Activated CD8-positive, alpha-beta memory T cell treated with anti-CD3 and anti-CD28 coated beads, Interleukin-2, amount 10 ng/mL, durations not matched to agents 7 days and 5 days (primary cell): ENCODE results near the gene PITPNB. TPM values are rescaled to one million over a fixed set of nuclear protein-coding genes. Genes with fewer than 3 reads are reported as not detected.

ENCODE experiments used
- ATAC-seq: fragments of 150-1000 bp; cut with Tn5 transposase; one replicate; pipeline ENCODE4 v1.10.0; 2021; ENCODE audit warnings: moderate library complexity
- CTCF ChIA-PET: fragments of 350-600 bp; sonication (Branson Sonifier 250); formaldehyde crosslinking; loops from one replicate; lab custom pipeline; 2021; ENCODE audit warnings: antibody characterized with exemption; lab: Charles Lee
- DNase-seq: peaks from one replicate; pipeline ENCODE4 v3.0.0-alpha.2; 2020
- H3K27ac Mint-ChIP-seq: one replicate; pipeline ENCODE4 v1.8.0; 2021; ENCODE audit warnings: mild to moderate bottlenecking, mixed read lengths
- H3K27me3 Mint-ChIP-seq: one replicate; pipeline ENCODE4 v1.8.0; 2021; ENCODE audit warnings: mixed read lengths
- H3K36me3 Mint-ChIP-seq: one replicate; pipeline ENCODE4 v1.8.0; 2021; ENCODE audit warnings: mild to moderate bottlenecking, mixed read lengths
- H3K4me1 Mint-ChIP-seq: one replicate; pipeline ENCODE4 v1.8.0; 2021; ENCODE audit warnings: mixed read lengths
- H3K4me3 Mint-ChIP-seq: one replicate; pipeline ENCODE4 v1.8.0; 2021; ENCODE audit warnings: mild to moderate bottlenecking, moderate library complexity, mixed read lengths
- H3K9me3 Mint-ChIP-seq: one replicate; pipeline ENCODE4 v1.8.0; 2022; ENCODE audit warnings: low read depth, mixed read lengths
- total RNA-seq, 2 experiments: library from RNA; stranded (reverse); gene quantifications; one replicate each; pipeline ENCODE4 v1.2.3, GENCODE V29; 2021

Gene PITPNB
- total RNA-seq, 2 experiments from 2014 or later = 83.4 to 107 TPM

DNA sequence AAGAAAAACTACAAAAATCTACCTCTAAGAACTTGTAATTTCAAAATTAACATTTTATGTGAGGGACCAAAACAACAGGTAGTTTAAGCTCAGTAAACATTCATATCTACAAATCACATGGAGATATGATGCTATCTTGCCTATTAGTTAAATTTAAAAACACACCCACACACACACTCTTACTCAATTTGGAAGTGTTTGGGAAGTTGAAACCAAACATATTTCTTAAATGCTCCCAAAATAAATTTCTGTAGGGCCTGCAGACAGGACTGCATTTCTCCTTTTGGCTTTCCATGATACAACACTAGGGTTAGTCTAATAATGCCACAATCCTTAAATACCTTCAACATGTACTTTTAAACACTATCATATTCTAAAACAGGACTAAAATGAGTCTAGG is 7.0 kb downstream of the PITPNB start:
- no peak overlapping the region for H3K4me3 Mint-ChIP-seq
- CTCF ChIA-PET = interaction anchor here (0.9 to 1.2 kb wide), 2 partner anchors 26 to 31 kb away, joined by 3 to 4 read pairs; no protein-coding TSS in a partner anchor
- no peaks in the 10 kb centered on the region for H3K9me3 Mint-ChIP-seq
- H3K36me3 Mint-ChIP-seq = peaks cover 48% of the 10 kb centered on the region
- DNase-seq = no peak
- no peak overlapping the region for H3K27ac Mint-ChIP-seq
- ATAC-seq = no peak
- H3K4me1 Mint-ChIP-seq = peaks cover 62% of the 10 kb centered on the region
- H3K27me3 Mint-ChIP-seq = no peaks in the 10 kb centered on the region

DNA sequence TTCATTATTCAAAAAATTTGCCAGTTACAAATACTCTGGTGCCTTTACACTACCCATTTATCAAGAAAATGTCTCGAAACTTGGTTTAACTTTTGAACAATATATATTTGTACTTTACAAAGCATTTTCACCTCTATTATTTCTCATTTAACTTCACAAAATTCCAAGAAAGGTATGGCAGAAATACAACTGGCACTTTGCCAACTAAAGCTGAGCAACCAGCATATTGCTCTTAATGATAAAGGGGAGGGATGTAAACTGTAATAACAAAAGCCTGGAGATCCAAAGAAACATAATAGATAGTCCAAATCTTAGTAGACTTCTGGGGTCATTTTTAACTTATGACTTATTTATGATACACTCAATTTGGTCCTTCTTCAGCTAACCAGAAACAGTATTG is 7.7 kb downstream of the PITPNB start:
- Mint-ChIP-seq H3K4me3 (no peak overlapping the region), H3K9me3 (no peaks in the 10 kb centered on the region), H3K27ac (no peak overlapping the region), H3K4me1 (peaks cover 64% of the 10 kb centered on the region), H3K27me3 (no peaks in the 10 kb centered on the region), H3K36me3 (peaks cover 48% of the 10 kb centered on the region)
- no peak for ATAC-seq
- DNase-seq = no peak
- CTCF ChIA-PET = interaction anchor here (0.9 to 1.0 kb wide), 2 partner anchors 12 to 30 kb away, joined by 3 read pairs; no protein-coding TSS in a partner anchor

DNA sequence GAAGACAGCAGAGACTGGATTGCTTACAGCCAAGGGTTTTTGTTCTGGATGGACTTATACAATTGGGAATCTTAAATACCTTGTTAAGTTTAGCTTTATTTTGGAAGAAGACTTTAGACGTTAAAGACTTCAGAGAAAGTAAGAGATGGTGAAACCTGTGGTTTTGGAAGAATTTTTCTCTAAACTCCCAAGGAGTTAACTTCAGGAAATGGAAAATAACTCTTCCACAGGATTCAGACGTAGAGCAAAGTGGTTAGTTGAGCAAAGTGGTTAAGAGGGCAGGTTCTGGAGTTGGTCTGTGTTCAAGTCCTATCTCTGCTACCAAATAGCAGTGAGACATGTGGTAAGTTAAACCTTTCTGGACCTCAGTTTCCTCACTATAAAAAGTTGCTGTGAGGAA is 12.8 kb downstream of the PITPNB start:
- CTCF ChIA-PET = no interaction called here
- no peak overlapping the region for H3K27ac Mint-ChIP-seq
- H3K9me3 Mint-ChIP-seq = no peaks in the 10 kb centered on the region
- peaks cover 42% of the 10 kb centered on the region for H3K4me1 Mint-ChIP-seq
- H3K36me3 Mint-ChIP-seq = peaks cover 56% of the 10 kb centered on the region
- DNase-seq = no peak
- H3K4me3 Mint-ChIP-seq = no peak overlapping the region
- ATAC-seq = no peak
- no peaks in the 10 kb centered on the region for H3K27me3 Mint-ChIP-seq

DNA sequence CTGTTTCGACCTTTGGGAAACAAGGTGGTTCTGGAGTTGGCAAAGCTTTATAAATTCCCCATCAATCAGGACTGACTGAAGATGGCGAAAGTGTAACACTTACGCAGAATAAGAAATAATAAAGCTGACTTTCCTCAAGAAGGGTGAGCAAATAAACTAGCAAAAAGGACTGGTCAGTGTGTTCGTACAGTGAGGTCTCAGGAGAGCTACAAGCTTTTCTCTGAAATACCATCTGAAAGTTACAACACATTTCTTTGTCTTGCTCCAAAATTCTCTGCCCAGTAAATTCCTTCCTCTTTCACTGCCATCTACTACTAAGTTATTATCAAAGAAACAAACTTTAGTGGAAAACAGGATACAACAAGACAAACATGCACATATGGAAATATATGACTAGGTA is 13.4 kb downstream of the PITPNB start:
- H3K36me3 Mint-ChIP-seq = peaks cover 56% of the 10 kb centered on the region
- no peaks in the 10 kb centered on the region for H3K9me3 Mint-ChIP-seq
- H3K27ac Mint-ChIP-seq = no peak overlapping the region
- ATAC-seq (no peak), DNase-seq (no peak)
- no peaks in the 10 kb centered on the region for H3K27me3 Mint-ChIP-seq
- no peak overlapping the region for H3K4me3 Mint-ChIP-seq
- CTCF ChIA-PET = no interaction called here
- peaks cover 45% of the 10 kb centered on the region for H3K4me1 Mint-ChIP-seq

DNA sequence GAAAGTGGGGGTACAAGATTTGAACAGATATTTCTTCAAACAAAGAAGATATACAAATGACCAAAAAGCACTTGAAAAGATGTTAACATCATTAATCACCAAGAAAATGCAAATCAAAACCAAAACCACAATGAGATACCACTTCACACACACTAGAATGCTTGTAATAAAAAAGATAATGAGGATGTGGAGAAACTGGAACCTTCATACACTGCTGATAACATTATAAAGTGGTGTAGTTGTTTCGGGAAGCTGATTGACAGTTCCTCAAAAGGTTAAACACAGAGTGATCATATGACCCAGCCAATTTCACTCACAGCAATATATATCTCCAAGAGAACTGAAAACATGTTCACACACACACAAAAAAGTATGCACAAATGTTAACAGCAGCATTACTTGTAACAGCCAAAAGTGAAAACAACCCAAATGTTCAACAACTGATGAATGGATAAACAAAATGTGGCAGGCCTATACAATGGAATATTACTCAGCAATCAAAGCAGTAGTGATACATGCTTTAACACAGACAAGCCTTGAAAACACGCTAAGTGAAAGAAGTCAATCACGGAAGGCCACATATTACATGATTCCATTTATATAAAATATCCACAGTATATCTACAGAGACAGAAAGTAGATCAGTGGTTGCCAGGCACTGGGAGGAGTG is 15.1 kb downstream of the PITPNB start:
- Mint-ChIP-seq H3K27me3 (no peaks in the 10 kb centered on the region), H3K9me3 (no peaks in the 10 kb centered on the region), H3K36me3 (peaks cover 48% of the 10 kb centered on the region), H3K4me3 (peak overlapping the region; percentile 6), H3K4me1 (peaks cover 45% of the 10 kb centered on the region), H3K27ac (peak overlapping the region; percentile 54)
- peak; percentile 67 for ATAC-seq
- CTCF ChIA-PET = interaction anchor here (0.9 kb wide), 1 partner anchor 9 kb away, joined by 3 read pairs; no protein-coding TSS in a partner anchor
- no peak for DNase-seq

DNA sequence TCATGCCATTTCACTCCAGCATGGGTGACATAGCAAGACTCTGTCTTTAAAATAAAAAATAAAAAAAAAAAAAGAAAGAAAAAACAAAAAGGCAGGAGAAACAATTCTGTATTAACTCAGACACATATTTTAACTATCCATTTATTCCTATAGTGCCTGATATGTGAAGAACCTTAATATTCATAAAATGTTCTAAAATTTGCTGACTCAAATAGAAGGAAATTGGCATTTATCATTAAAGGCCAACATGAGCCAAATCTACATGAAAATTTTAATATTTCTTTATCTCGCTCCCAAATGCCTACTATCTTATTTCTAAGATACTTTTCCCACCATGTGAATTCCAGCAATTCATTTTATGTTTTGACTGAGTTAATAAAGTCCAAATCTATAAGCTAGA is 18.9 kb downstream of the PITPNB start:
- peaks cover 39% of the 10 kb centered on the region for H3K4me1 Mint-ChIP-seq

DNA sequence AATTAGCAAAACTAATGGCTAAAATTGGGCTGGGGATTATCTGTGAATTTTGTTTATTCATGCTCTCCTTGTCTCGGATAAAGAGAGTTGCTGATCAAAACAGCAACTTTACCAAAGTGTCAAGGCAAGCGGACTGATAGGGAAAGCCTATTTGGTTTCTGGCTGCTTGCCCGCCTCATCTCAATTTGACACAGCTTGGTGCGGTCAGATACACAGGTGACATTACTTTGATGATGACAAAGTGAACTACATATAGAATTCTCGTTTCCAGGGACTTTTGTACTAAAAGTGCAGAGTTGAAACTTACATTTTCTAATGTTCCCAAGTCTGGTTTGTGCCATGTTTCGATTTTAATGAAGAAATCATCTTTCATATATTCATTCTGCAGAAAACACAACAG is 22.8 kb downstream of the PITPNB start:
- peaks cover 28% of the 10 kb centered on the region for H3K4me1 Mint-ChIP-seq
- no peaks in the 10 kb centered on the region for H3K27me3 Mint-ChIP-seq
- peak overlapping the region; percentile 65 for H3K27ac Mint-ChIP-seq
- peak; percentile 55 for DNase-seq
- H3K9me3 Mint-ChIP-seq = no peaks in the 10 kb centered on the region
- peak; percentile 57 for ATAC-seq
- CTCF ChIA-PET = interaction anchor here (1.3 to 3.4 kb wide), 2 partner anchors 10 to 12 kb away, joined by 3 to 13 read pairs; no protein-coding TSS in a partner anchor
- H3K36me3 Mint-ChIP-seq = peaks cover 58% of the 10 kb centered on the region
- no peak overlapping the region for H3K4me3 Mint-ChIP-seq

More for the DNA sequence above, 18.9 kb downstream of the PITPNB start:
- CTCF ChIA-PET = interaction anchor here (1.2 to 1.6 kb wide), 2 partner anchors 11 to 13 kb away, joined by 3 to 5 read pairs; no protein-coding TSS in a partner anchor
- H3K27ac Mint-ChIP-seq = no peak overlapping the region
- no peaks in the 10 kb centered on the region for H3K9me3 Mint-ChIP-seq
- ATAC-seq (no peak), DNase-seq (no peak)
- H3K27me3 Mint-ChIP-seq = no peaks in the 10 kb centered on the region
- H3K36me3 Mint-ChIP-seq = peaks cover 45% of the 10 kb centered on the region
- H3K4me3 Mint-ChIP-seq = no peak overlapping the region

DNA sequence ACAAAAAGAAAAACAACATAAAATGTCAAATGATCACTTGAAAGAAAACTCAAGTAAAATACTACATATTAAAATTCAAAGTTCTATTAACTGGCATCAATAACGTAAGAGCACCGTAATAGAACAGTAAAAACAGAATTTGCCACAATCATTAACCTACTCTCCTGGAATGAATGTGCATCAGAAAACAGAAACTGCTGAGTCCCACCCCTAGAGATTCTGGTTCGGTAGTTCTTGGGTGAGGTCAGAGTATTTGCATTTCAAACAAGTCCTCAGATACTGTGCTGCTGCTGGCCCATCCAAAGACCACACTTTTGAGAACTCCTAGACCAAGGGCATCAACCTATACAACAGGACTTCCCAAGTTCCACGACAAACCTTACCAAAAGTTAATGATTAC is 23.5 kb downstream of the PITPNB start:
- ATAC-seq (peak; percentile 23), DNase-seq (no peak)
- Mint-ChIP-seq H3K9me3 (no peaks in the 10 kb centered on the region), H3K36me3 (peaks cover 57% of the 10 kb centered on the region), H3K27ac (peak overlapping the region; percentile 62), H3K27me3 (no peaks in the 10 kb centered on the region), H3K4me1 (peaks cover 22% of the 10 kb centered on the region), H3K4me3 (no peak overlapping the region)
- CTCF ChIA-PET = interaction anchor here (1.0 to 3.4 kb wide), 3 partner anchors 8 to 12 kb away, joined by 3 to 13 read pairs (median 3); no protein-coding TSS in a partner anchor

DNA sequence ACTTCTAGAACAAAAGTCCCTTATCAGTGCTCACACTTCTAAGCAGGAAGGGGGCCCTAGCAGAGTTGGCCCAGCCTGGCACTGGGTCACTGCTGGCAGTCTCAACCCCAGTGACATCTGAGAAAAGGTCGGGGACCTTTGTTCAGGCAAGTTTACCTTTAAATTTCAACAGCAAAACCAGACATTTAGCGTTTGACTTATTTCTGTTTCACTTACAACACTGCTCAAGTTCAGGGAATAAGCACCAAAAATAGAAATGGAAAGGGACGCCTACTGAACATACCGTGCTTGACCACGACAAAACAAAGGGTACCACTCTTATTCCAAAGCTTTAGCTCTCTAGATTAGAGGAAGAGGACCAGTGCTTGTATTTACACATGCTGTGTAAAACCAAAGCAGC is 26.2 kb downstream of the PITPNB start:
- CTCF ChIA-PET = no interaction called here
- DNase-seq (no peak), ATAC-seq (no peak)
- Mint-ChIP-seq H3K4me3 (no peak overlapping the region), H3K36me3 (peaks cover 53% of the 10 kb centered on the region), H3K27ac (no peak overlapping the region), H3K9me3 (no peaks in the 10 kb centered on the region), H3K27me3 (no peaks in the 10 kb centered on the region), H3K4me1 (peaks cover 22% of the 10 kb centered on the region)

DNA sequence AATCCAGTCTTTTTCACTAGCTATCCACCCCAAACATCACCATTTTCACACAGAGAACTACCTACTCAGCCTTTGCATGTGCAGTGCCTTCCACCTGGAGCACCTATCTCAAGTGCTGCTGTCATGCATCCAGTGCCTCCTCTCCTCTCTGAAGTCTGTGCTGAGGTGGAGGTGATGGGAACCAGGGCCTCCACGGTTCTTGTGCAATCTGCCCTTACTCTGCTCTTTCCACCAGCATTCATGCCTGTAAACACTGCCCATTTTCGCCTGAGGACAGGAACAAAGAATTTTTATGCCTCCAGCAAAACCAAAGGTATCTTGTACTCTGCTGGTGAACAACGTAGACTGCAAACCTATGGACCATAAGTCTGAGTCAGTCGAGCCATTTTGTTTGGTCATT is 27.0 kb downstream of the PITPNB start:
- CTCF ChIA-PET = interaction anchor here (1.4 kb wide), 1 partner anchor 117 kb away, joined by 4 read pairs; no protein-coding TSS in a partner anchor
- no peak for DNase-seq
- H3K36me3 Mint-ChIP-seq = peaks cover 50% of the 10 kb centered on the region
- no peaks in the 10 kb centered on the region for H3K27me3 Mint-ChIP-seq
- no peak overlapping the region for H3K27ac Mint-ChIP-seq
- peaks cover 19% of the 10 kb centered on the region for H3K4me1 Mint-ChIP-seq
- H3K4me3 Mint-ChIP-seq = no peak overlapping the region
- no peaks in the 10 kb centered on the region for H3K9me3 Mint-ChIP-seq
- no peak for ATAC-seq

DNA sequence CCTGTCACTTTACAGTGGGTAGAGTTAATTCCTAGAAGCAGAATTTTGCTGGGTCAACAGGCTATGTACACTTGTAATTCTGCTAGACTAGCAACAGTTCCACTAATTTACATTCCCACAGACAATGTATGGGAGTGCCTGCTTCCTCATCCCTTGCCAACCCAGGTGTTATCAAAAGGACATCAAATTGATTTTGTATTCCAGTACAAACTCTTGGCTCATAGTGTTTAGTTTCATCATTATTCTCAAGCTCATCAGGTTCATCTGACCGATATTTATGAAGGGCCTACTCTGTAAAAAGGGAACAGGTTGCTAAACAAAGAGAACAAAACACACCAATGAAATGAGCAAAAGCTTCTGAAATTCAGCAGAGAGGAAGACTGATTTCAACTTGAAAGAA is 30.7 kb downstream of the PITPNB start:
- no peak for DNase-seq
- H3K4me1 Mint-ChIP-seq = peaks cover 7% of the 10 kb centered on the region
- no peak overlapping the region for H3K4me3 Mint-ChIP-seq
- ATAC-seq = no peak
- H3K27me3 Mint-ChIP-seq = no peaks in the 10 kb centered on the region
- no peaks in the 10 kb centered on the region for H3K9me3 Mint-ChIP-seq
- H3K36me3 Mint-ChIP-seq = peaks cover 42% of the 10 kb centered on the region
- CTCF ChIA-PET = interaction anchor here (0.7 kb wide), 1 partner anchor 8 kb away, joined by 3 read pairs; no protein-coding TSS in a partner anchor
- H3K27ac Mint-ChIP-seq = peak overlapping the region; percentile 42

DNA sequence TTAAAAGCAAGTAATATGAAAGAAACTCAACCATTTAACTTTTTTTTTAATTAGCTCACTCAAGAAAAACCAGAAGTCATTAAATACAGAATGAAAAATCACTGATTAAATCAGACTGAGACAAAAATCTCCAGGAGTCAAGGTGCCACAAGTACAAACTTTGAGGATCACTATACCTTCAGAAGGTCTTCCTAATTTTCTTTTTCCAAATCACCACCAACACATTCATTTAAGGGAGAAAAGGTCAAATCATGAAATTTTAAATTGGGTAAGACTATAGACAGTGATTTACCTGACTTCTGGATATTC is 32.3 kb downstream of the PITPNB start:
- DNase-seq = no peak
- no peak overlapping the region for H3K4me3 Mint-ChIP-seq
- CTCF ChIA-PET = interaction anchor here (0.7 to 2.4 kb wide), 13 partner anchors 9 to 133 kb away, joined by 3 to 21 read pairs (median 4); partner anchors contain the start of genes MN1 and PITPNB
- ATAC-seq = no peak
- H3K9me3 Mint-ChIP-seq = no peaks in the 10 kb centered on the region
- no peak overlapping the region for H3K27ac Mint-ChIP-seq
- H3K36me3 Mint-ChIP-seq = peaks cover 30% of the 10 kb centered on the region
- H3K27me3 Mint-ChIP-seq = no peaks in the 10 kb centered on the region
- H3K4me1 Mint-ChIP-seq = peaks cover 4% of the 10 kb centered on the region

DNA sequence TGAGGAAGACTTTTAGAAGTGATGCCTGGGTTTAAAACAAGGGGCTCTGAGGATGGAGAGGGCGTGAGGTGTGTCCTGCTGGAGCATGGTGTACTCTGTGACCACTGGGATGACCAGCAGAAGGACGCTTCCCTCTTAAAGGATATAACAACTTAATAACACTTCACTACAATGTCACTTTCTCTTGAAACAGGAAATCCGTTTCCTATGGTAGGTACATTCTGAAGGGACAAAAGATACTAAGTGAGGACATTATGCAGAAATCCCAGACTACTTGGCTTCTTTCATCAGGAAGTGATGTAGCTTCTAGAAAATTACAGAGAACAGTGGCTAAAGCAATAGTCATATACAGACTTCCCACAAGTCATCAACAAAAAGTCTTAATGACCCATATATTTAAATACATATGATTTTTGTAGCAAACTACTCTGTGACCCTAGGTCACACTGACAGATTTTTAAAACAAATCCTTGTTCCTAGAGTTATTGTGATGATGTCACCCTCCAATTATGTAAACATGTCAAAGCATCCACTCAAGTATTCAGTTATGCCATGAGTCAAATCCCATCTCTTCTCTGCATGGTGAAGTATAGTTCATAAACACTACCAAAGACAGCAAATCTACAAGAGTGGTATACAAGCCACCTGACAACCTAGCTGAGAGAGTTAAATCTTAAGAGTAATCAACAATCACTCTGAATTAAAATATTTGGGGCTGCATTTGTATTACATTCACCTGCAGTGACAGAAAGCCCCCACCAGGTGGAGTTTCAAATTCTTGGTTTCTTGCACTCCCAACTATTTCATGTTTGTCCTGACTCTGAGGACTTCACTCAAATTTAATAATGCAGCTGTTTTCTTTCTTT is 32.8 kb downstream of the PITPNB start:
- DNase-seq (peak; percentile 55), ATAC-seq (peak; percentile 42)
- H3K27me3 Mint-ChIP-seq = no peaks in the 10 kb centered on the region
- no peak overlapping the region for H3K4me3 Mint-ChIP-seq
- H3K4me1 Mint-ChIP-seq = peaks cover 4% of the 10 kb centered on the region
- H3K36me3 Mint-ChIP-seq = peaks cover 25% of the 10 kb centered on the region
- CTCF ChIA-PET = interaction anchor here (0.7 to 2.4 kb wide), 13 partner anchors 10 to 134 kb away, joined by 3 to 21 read pairs (median 4); partner anchors contain the start of genes MN1 and PITPNB
- no peak overlapping the region for H3K27ac Mint-ChIP-seq
- no peaks in the 10 kb centered on the region for H3K9me3 Mint-ChIP-seq
